Cerebellar cortex (tissue), 1 donor: ENCODE results near the gene MMP15.
"Not testable (repeated sequence)": the region's sequence is repeated elsewhere in the genome, so short reads cannot be mapped to it uniquely, and the experiment has no call there.

Experiments
- DNase-seq: peaks from one replicate; pipeline ENCODE4 v3.0.0-alpha.2; 2015; ENCODE audit warnings: low spot score

Gene MMP15

DNA sequence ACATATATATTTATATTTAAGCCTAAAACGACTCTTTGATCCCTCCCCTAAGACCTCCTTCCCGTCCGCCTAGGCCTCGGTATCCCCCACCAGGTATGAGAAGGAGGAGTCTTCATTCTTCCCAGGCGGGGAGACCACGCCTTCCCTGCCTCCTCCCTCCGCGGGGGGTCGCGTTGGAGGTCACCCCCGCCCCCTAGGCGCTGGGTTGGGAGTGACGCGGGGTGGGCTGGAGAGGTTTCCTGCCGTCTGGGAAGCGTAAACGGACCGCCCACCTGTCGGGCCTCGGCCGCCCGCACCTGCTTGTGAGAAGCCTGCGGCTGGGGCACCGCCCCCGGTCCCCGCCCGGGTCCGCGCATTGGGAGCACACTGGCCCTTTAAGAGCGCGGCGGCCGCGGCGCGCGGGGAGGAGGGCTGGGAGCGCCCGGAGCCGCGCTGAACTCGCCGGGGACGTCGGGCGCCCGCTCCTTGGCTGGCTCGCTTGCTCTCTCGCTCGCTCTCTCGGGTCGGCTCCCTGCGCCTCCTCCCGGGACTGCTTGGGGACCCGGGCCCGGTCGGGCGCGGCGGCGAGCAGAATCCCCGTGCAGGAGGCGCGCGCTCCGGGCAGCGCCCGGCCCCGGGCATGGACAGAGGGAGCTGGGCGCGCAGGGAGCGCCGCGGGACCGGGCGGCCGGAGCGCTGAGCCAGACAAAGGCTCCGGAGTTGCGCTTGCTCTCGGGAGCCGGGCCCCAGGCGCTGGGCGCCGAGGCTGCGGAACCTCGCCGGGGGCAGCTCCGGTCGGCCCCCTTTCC lies at the start of gene MMP15:
Gene MMP15 (plus strand): TSS at position 404 of the 788 bp plus-strand sequence. CDS start 597 bp downstream, outside the sequence.
- DNase-seq = peak; percentile 59

DNA sequence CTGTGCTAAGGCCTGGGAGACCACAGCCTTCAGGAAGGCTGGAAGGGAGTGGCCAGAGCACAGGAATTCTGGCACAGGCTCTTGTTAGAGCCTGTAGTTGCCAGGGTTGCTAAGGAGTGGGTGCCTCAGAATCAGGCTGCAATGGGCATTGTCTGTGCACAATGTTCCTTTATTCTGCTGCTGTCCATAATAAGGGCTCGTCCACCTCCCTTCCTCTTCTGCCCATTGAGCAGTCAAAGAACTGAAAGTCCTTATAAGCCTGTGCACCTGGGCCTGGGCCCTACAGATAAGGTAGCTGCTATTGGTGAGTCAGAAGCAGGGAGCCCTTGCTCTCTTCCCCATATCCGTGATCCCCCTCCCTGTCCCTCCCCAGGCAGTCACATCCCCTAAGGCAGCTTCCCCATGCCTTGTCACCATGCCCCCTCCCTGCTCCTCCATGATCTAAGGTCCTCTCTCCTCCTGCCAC lies 49.2 kb upstream of the MMP15 start:
- DNase-seq = no peak

DNA sequence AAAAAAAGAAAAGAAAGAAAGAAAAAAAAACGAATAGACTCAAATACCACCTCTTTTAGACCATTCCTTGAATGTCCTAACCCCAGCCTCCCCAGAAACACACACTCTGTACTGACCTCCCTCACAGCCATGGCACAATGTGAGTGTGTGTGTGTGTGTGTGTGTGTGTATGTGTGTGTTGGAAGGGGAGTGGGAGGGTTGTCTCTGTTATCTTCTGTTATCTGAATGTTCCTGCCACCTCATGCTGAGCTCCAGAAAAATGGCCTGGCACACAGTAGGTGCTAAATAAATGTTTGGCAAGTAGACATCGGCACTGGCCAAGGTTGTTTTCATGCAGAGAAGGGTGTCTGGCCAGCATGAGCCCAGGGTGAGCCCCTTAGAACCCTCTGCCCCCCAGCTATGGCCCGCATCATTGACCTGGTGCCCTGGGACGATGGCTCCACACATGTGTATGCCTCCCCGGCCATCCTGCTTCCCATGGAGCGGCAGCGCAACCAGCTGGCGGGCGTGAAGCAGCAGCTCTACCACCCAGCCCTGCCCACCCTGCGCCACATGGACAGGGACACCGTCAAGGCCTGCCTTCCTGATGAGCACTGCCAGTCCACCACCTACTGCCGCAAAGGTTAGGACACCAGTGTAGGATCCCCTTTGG lies 48.0 kb upstream of the MMP15 start:
- no peak for DNase-seq

DNA sequence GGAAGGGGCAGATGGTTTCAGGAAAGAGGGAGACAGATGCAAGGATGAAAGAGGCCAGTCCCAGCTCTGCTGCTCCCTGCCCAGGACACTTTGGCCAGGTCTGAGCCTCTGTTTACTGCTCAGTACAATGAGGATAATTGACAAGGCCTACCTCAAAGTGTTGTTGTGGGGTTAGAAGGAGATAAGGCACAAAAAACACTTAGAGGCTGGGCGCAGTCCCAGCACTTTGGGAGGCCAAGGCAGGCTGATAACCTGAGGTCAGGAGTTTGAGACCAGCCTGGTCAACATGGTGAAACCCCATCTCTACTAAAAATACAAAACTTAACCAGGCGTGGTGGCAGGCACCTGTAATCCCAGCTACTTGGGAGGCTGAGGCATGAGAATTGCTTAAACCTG lies 47.5 kb upstream of the MMP15 start:
- DNase-seq = not testable (repeated sequence)

DNA sequence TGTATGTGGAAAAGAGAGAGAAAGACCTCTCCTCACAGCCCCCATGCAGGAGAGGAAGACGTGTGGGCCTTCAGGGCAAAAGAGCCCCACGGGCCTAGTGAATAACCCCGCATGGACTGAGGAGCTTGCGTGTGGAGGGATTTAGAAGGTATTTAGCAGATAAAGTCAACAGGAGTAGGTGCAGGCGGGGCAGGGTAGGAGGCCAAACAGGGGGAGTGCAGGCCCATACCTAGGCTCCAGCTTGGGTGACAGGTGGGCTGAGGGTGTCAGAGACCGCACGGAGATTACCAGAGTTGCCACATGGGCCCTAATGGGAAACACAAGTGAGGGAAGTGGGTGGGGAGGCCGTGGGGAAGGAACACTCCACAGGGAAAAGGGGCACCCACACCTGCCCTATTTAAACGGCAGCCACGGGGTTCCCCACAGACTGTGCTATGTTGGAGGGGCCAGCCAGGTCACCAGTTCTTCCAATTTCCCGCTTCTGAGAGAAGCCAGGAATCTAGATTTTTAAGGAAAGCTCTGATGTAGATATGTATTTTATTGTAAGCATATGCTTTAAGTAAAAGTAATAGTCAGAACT lies 46.5 kb upstream of the MMP15 start:
- no peak for DNase-seq

DNA sequence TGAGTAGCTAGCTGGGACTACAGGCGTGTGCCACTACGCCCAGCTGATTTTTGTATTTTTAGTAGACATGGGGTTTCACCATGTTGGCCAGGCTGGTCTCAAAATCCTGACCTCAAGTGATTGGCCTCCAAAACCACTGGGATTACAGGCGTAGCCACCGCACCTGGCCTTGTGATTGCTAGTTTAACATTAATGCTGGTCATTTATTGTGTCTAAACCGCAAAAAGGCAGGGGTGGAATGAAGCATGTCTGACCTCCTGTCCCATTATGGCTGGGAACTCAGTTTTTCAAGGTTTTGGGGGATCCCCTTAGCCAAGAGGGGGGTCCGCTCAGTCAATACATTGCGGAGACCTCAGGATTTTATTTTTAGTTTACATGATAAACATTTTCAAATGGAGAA lies 43.9 kb upstream of the MMP15 start:
- DNase-seq = no peak

DNA sequence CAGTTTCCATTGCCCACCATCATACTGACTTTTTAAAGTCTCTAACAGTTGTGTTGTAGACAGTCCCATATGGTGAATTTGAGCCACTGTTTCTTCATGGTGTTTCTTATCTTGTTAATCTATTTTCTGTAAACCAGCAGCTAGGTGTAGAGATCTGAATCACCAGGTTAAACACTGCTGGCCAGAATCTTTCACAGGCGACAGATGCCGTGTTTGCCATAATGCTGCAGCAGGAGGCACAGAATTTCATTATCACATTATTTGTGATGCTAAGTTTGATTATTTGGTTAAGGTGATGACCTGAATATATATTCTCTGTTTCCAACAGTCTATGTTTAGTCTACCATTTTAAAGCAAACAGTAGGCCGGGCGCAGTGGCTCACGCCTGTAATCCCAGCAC lies 43.2 kb upstream of the MMP15 start:
- no peak for DNase-seq

DNA sequence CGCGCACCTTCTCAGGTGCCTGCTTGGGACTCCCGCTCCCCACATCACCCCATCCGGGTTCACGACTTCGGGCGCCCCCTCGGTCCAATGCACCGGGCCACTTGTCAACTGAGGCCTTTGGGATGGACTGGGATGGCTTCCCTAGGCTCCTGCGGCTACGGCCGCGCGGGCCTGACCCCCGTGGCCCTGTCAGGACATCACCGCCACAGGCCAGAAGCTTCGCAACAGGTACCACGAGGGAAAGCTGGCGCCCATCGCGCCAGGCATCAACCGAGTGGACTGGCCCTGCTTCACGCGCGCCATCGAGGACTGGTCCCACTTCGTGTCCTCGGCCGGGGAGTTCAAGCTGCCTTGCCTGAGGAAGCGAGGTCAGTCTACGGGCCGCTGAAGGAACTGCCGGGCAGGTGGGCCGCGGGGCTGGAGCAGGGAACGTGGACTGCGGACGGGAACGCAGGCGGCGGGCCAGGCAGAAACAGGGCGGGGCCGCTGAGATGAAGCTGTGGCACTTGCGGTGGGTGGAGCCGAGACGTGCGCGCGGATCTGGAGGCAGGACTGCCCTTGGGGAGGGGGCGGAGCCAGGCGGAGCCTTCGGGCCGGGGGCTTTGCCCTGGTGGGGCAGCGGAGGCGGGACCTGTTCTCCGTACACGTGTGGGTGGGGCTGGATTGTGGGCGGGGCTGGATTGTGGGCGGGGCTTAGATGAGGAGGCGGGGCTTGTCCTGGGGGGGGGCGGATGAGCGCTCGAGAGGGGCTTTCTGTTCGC lies 40.9 kb upstream of the MMP15 start:
- peak; percentile 37 for DNase-seq

DNA sequence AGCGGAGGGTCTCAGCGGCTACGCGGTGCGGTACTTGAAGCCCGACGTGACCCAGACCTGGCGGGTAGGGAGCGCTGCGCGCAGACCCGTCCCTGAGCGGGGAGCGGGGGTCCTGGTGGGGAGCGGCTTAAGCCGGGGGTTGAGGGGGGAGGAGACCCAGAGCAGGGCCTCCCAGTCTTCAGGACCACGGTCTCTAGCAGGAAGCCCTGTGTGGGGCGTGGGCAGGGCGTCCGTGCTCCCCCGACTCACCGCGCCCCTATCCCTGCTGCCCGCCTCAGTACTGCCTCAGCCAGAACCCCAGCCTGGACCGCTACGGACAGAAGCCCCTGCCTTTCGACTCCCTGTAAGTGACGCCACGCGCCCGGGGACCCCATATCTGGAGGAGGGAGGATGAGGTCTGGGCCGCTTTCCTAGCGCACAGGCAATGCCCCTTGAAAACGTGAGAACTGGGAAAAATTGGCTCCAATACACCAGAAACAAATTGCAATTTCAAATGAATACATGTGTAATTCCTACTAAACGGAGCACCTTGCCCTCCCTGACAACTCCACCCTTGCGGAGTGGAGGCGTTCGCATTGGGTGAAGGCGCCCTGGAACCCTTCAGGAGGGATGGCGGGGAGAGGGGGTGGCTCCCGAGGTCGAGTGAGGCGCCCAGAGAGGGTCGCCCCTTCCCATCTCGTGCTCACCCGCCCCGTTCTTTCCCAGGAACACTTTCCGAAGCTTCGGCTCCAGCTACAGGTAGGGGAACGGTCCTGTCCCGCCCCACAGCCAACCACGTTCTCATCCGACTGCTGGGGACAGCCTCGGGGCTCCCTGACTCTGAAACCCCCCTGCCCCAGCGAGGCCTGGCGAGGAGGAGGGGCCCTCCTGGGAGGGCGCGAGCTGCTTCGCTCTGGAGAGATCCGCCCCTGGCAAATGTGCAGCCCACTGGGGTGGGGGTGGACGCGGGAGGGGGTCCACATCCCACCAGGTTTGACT lies 40.1 kb upstream of the MMP15 start:
- no peak for DNase-seq

DNA sequence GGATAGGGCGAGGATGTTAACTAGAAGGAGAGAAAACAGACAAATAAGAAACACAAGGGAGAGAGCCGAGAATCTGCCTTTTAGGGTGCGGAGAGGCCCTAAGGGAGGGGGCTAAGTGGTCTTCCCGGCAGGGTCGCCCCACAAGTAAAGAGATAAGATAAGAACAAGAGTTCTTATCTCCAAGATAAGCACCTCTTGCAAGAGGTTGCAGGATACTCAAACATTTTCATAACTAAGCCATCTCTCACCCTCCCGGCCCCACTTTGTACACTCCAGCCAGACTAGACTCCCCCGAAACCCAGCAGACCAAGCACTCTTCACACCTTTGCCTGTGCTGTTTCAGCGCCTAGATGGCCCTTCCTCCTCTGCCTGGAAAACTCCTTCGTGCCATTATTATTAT lies 39.4 kb upstream of the MMP15 start:
- DNase-seq = no peak

DNA sequence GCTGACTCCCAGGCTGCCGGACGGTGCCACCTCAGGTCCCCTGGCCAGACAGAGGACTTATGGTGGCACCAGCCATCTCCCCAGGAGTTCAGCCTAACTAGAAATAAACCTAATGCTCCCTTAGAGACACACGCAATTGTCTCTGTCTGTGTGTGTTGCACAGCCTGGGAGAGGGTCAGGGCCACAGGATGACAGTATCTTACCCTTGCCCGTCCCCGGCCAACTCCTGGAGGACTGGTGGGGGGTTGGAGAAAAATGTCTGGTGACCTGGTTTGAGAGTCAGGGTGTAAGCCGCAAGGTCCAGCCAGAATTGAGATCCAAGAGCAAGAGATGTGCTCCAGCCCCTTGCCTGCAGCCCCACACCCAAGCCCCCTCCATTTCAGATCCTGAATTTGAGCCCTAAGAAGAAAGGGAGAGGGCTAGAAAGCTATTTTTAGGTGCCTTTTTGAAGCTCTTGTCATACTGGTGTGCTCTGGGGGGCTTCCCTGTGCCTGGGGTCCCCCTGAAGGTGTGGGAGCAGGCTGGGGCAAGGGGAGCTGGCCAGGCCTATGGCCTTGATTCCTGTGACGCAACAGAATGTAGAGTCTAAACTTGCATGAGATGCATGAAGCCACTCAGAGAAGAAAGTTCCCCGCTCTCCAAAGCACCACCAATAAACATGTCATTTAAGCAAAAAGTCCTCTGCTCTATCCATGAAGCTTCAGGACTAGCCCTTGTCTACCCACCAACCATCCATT lies 37.9 kb upstream of the MMP15 start:
- DNase-seq = no peak

DNA sequence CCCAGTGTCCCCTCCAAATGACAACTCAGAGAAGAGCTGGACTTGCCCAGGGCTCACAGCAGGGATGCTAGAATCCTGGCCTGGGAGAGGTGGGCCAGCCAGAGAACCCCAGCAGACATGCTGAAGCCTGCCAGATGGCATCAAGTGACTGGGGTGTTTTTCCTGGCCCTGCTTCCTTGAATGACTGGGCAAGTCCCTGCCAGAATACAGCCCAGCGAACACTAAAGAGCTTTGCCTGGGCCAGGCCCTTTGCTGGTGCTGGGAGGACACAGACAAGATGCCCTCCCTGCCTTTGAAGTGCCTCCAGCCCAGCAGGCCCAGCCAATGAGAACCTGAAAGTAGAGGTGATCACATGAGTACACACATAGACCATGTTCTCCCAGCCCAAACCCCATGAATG lies 36.6 kb upstream of the MMP15 start:
- DNase-seq = peak; percentile 47

DNA sequence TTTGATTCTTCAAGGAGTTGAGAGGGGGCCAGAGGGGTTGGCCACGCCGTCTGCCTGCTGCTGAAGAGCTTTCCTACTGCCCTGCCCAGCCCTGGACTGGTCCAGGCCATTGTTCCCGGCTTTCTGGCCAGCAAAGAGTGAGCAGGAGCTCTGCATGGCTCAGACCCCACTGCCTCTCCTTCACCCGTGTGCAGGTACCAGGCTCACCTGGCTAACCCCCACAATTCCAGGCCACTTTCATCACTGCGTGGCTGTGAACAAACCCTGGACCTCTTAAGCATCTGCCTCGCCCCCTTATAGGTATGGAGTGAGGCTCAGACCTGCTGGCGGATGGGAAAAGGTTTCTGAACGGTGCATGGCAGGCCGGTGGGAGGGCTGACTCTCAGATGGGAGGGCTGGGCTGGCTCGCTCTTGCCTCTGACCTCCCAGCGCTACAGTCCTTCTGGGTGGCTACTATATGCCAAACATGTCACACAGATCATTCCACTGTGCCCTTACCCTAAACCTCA lies 33.9 kb upstream of the MMP15 start:
- DNase-seq = no peak

DNA sequence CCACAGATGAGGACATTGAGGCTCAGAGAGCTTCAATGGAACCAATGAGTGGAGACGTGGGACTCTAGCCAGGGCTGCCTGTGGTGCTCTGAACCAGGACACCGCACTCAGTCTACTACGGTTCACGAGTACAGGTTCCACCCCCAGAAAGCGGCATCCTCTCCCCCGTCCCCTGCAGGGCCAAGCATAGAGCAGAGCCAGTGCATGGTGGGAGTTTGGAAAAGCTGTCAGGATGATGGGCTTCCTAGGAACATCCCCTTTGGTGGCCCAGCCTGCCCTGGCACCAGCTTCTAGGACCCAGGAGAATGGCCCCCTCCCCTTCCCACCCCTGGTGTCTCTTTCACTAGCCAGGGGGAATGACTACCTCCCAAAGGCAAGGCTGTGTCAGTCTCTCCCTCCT lies 33.5 kb upstream of the MMP15 start:
- no peak for DNase-seq

DNA sequence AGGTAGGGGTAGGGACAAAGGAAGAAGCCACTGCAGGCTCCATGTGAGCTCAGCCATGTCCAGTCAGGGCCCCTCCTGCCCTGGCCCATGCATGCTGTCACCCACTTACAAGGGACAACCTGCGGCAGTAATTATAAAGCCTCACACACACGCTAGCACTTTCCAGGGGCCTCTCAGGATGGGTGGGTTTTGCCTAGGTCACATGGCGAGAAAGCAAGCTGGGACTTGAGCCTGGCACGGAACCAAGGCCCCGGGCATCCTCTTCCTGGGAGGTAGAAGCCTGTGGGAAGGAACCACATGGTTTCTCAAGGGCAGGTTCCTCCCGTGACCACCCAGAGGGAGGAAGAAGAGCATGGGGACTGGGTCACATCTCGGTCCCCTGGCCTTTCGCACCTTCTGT lies 32.1 kb upstream of the MMP15 start:
- no peak for DNase-seq

DNA sequence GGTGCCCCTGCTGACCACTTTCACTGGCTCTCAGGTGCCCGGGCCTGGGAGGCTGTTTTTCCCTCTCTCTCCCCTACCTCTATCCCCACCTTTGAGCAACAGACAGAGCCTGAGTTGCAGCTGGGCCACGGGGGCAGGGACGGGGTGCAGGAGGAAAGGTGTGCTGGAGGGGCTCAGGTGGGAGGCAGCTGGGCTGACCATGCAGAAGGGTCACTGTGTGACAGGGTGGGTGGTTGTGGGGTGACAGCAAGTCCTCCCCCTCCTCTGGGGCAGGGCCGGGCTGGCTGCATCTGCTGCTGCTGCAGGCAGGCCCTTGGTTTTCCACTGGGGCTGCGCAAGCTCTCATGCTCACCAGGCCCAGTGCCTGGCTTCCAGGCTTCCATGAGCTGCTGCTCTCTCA lies 31.7 kb upstream of the MMP15 start:
- no peak for DNase-seq

DNA sequence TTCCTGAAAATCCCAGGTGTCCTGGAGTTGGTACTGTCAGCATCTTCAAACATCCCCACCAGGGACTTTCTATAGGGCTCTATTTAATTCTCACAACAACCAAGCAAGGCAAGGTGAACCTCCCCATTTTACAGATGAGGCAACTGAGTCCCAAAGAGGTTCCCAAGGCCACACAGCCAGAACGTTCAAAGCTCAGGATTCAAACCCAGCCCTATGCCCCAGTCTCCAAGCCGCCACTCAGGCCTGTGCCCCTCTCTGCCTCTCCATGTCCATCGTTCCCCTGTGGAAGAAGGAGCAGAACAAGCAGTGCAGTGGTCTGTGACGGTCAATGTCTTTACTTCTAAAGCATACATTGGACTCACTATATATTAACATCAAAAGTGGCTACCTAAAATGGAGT lies 31.2 kb upstream of the MMP15 start:
- DNase-seq = no peak

DNA sequence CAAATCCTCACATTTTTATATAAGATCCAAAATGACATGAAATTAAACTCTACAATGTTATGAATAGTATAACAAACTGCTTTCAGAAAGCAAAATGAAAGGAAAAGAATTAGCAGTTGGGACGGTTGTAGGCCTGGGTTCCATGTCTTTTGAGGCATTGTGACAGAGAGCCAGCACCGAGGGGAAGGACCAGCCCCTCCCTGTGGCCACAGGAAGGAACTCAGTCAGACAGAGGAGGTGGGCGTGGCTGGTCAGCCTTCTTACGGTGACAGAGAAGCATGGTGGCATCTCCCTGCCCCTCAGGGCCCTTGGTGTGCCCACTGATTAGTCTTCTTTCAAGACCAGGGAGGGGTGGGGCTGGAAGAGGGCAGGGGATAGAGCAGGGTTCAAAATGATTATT lies 30.8 kb upstream of the MMP15 start:
- peak; percentile 46 for DNase-seq

DNA sequence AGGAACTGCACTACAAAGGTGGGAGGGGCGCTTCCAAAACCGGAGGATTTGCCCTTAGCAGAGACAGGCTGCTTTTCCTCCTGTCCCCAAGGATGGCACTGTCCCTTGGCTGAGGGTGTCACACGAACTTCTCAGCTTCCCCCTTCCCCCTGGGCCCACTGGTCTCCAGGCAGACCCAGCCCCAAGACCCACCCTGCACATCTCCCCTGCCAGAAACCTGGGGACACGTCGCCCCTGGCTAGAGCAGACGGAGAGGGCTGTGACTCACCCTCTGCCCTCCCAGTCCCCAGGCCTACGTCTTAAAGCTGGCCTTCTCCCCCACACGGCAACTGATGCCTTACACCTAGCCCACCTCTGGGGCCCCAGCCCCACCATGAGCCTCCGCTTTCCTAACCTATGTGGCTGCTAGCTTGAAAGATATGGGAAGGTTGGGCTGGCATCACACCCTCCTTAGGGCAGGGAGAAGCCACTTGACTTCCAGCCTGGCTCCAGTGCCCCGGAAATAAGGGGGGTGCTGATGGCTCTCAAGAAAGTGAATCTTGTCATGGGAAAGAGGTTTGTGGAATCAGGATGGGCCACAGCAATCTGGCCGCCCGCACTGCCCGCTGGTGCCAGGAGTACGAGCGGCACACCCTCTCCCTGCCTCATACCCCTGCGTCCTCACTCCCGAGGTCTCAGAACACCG lies 29.7 kb upstream of the MMP15 start:
- no peak for DNase-seq
